Activated CD4-positive, alpha-beta T cell treated with anti-CD3 and anti-CD28 coated beads for 24 hours (primary cell): ENCODE results near the gene MYRFL.
"Not testable (repeated sequence)": the region's sequence is repeated elsewhere in the genome, so short reads cannot be mapped to it uniquely, and the experiment has no call there.

ENCODE experiments used
- DNase-seq, 2 donors: peaks; one replicate each; pipeline ENCODE4 v3.0.0-alpha.2; 2020; ENCODE audit warnings: low read depth in 2 of 2

MYRFL gene

DNA sequence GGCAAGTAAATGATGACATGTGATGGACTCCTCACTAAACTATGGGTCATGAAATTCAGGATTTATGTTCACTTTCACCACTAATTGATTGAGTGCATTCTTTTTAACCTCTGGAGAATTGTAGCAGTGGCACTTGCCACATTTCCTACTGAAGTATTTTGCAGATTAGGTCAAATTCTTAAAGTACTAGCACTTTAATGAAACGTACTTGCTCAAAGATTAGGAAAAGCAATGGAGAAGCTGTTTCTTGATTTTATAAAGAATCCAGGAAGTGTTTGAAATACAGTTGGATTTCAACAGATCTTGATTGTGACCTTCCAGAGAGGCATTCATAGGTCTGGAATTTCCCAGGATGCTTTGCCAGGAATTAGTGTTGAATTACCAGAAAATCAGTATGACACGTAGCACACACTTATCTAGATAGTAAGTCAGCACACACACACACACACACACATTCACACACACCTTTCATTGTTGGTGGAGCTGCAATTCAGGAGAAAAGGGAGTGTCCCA lies 162.6 kb downstream of the MYRFL start:
- no peak for DNase-seq

GRCh38 chr12:69988481-69989321 lies 163.7 kb downstream of the MYRFL start:
- no peak for DNase-seq

- DNase-seq, result no peak
Observed at GRCh38 chr12:69991690-69992288, 166.8 kb downstream of the MYRFL start.

- DNase-seq, result no peak
Observed at GRCh38 chr12:69993433-69993832, 168.4 kb downstream of the MYRFL start.

GRCh38 chr12:69994086-69994485 lies 169.1 kb downstream of the MYRFL start:
- DNase-seq, result not testable (repeated sequence)

DNA sequence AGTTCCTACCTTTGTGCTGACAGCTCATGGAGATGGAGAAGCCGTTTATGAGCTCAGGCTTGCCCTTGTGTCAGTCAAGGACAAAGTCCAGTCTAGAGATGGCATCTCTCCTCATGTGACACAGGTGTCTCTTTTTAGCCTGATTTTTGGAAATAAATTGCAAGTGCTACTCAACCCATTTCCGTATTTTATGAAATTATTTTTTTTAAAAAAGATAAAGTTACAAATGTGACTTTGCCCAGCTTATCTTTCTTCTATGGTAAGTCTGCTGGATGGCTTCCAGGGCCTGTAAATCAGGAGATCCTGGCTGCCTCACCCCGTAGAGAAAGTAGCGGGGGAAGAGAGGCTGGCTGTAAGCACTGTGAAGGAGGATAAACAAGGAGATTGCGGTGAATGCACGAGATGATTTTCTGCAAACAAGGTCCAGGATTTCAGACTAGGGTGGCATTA lies 169.7 kb downstream of the MYRFL start:
- no peak for DNase-seq

GRCh38 chr12:69996241-69996640 lies 171.2 kb downstream of the MYRFL start:
- DNase-seq, result no peak

DNA sequence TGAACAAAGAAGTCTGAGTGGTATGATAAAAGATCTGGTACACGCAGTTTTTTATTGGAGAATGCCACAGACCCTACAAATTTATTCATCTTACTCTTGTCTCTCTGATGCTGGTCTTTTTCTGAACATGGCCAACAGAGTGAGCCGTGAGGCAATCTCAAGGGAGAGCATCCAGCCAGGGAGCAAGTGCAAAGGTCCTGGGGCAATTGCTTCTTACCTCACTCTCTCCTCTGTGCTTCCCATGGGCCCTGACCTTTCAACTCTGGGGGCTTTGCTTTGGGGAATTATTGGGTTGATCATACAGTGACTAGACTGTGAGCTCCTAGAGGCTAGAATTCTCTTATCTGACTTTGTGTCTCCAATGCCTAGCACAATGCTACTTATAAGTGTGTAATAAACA lies 171.7 kb downstream of the MYRFL start:
- no peak for DNase-seq

DNA sequence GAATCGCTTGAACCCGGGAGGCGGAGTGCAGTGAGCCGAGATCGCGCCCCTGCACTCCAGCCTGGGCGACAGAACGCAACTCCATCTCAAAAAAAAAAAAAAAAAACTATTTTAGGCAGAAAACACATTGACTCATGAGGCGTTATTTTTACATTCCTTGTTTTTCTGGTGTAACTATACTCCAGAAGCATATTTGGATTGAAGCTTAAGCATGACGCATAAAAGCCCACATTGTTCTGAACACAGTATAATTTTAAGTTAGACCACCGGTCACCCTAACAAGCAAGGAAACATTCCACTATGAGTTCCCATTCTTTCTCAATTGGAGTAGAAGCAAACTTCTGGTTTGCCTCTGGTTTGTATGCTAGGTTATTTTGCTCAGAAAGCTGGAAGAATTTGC lies 173.0 kb downstream of the MYRFL start:
- DNase-seq, result no peak

DNA sequence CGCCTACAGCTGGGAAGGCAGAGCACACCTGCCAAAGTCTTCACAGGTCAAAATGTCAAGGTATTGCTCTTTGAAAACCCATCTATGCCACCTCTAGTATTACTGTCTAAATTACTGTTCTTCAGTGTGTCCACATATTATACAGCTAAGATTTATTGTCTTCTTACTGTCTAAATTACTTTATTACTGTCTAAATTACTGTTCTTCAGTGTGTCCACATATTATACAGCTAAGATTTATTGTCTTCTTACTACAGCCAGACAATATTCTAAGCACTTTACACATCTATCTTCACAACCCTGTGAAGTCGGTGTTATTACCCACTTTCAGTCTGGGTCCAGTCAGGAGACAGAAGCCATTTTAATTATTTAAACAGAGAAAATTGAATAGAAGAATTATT lies 173.9 kb downstream of the MYRFL start:
- DNase-seq, result no peak

DNA sequence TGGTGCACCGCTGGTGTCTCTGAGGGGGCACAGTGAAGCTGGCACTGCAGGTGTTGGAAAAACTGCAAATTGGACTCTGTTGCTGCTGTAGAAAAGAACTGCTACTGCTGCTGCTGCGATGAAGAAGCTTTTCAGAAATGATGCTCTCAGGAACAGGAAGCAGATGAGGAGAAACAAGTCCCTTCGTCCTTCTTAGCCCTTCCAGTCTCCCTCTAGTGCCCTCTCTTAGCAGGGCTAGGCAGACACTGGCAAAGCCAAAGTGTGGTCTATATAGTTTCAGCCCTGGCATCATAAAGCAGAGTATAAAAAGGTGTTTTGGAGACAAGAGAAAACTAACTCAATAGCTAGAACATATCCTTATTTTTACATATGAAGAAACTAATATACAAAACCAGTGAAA lies 174.5 kb downstream of the MYRFL start:
- DNase-seq, result no peak

DNA sequence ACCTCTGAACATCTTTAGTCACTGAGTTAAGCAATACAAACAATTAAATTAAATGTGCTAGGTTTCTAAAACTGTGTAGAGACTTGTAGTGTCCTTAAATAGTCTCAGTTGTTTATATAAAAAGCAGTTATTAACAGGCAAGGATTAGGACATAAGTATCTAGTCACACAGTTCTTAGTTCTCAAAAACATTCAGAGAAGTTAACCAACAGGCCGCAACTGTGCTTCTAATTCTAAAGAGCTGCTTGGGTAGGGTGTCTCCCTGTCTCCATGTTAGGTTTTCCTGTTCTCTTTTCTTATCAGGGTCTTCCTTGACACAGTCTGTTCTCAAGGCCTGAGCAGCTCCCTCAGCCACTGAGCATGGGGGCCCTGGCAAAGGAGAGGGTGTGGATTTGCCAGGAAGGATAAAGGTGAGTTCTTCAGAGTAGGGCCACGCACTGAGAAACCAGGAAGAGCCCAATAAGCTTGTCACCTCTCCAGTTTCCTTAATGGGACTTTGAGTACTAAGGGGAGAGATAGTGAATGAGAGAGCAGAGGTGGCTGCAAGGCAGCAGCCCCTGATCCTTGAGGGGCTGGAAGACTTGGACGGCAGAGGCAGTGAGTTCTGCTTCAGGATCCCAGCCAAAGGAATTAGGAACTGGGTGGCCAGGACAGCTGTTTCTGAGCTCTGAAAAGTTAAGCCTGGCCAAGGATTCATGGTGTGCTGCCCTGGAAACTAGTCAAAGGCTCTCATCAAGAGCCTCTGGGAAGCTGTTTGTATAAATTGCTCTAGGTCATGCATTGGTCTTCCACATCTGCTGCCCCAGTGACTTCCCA lies 177.3 kb downstream of the MYRFL start:
- no peak for DNase-seq

- no peak for DNase-seq
Observed at GRCh38 chr12:70002912-70003255, 177.9 kb downstream of the MYRFL start.

- no peak for DNase-seq
Observed at GRCh38 chr12:70005864-70006618, 181.0 kb downstream of the MYRFL start.

GRCh38 chr12:70006619-70006973 lies 181.6 kb downstream of the MYRFL start:
- DNase-seq, result no peak

GRCh38 chr12:70007687-70008086 lies 182.7 kb downstream of the MYRFL start:
- DNase-seq, result no peak
